Left renal cortex interstitium (tissue), 4 donors: ENCODE measurements around the gene ARRDC5. TPM values are rescaled to one million over a fixed set of nuclear protein-coding genes. Genes with fewer than 3 reads are reported as not detected.
"Not testable (repeated sequence)": the region's sequence is repeated elsewhere in the genome, so short reads cannot be mapped to it uniquely, and the experiment has no call there.

Experiments used
- DNase-seq, 4 donors: peaks; one replicate each; pipeline ENCODE4 v3.0.0-alpha.2; 2013; ENCODE audit warnings: low read depth in 4 of 4, low spot score in 2 of 4, missing footprints in 1 of 4
- polyA plus RNA-seq, 4 donors: library from polyadenylated mRNA; unstranded; fragments of 120-200 nt; gene quantifications; one replicate each; pipeline ENCODE4 v1.2.1, GENCODE V29; 2013; ENCODE audit not compliant: insufficient read length in 4 of 4

The ARRDC5 gene
- under 1 TPM in 1 of 4 donors, not detected in 3; 0.06 TPM for polyA plus RNA-seq

DNA sequence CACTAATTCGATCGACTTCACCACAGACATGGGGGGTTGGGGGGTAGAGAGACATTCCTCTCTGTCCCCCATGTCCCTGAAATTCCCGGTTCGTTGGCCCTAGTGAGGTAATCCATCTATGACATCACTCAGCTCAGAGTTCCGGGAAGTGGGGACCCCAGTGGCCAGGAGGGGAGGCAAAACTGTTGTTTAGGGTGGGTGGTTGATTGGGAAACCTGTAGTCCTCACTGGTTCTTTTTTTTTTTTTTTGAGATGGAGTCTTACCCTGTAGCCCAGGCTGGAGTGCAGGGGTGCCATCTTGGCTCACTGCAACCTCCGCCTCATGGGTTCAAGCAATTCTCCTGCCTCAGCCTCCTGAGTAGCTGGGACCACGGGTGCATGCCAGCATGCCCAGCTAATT is at the start of gene ARRDC5:
ARRDC5 (minus strand) TSS at position 101 of the 400 bp plus-strand sequence; CDS start at position 30, 71 bp downstream.
- DNase-seq = no peak

DNA sequence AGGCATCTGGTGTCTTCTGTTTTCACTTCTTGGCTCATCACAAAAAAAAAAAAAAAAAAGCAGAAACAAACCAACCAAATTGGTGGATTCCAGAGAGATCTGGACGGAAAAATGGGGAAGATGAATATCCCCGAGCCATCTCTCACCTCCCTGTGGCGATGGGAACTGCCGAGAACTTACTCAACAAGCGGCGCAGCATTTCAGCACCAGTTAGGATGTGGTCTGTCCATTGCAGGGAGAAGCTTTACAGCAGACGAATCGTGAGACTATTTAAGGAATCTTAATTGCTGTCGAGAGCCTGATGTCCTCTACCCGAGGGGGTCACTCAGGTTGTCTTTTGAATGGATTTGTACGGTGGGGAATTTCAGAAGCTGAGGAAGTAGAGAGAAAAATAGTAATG is 49.0 kb upstream of the ARRDC5 start:
- no peak for DNase-seq

DNA sequence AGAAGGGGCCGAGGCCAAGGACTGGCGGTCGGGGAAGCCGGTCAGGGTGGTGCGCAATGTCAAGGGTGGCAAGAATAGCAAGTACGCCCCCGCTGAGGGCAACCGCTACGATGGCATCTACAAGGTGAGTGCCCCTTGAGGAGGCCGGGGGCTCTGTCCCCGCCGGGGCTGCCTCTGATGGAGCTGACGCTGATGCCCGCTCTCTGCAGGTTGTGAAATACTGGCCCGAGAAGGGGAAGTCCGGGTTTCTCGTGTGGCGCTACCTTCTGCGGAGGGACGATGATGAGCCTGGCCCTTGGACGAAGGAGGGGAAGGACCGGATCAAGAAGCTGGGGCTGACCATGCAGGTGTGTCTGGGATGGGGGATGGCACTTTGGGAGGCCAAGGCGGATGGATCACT is 48.0 kb upstream of the ARRDC5 start:
- not testable (repeated sequence) for DNase-seq

GRCh38 chr19:4941638-4942169 is 39.0 kb upstream of the ARRDC5 start:
- DNase-seq = not testable (repeated sequence)

GRCh38 chr19:4939466-4939865 is 36.8 kb upstream of the ARRDC5 start:
- no peak for DNase-seq

- not testable (repeated sequence) for DNase-seq
Measured at GRCh38 chr19:4938461-4938860, 35.8 kb upstream of the ARRDC5 start.

DNA sequence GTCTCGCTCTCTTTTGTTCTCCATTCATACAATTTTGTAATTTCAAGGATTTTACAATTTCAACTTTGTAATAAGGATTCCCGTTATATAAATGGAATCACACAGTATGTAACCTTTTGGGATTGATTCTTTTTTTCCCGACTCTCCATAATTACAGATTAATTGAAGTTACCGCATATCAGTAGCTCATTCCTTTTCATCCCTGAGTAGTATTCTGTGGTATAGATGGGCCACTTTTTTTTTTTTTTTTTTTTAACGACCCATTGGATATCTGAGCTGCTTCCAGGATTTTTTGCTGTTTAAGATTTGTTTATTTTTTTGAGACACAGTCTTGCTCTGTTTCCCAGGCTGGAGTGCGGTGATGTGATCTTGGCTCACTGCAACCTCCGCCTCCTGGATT is 34.4 kb upstream of the ARRDC5 start:
- DNase-seq = no peak

GRCh38 chr19:4935444-4935843 is 32.7 kb upstream of the ARRDC5 start:
- DNase-seq = no peak

GRCh38 chr19:4933528-4933927 is 30.8 kb upstream of the ARRDC5 start:
- no peak for DNase-seq

DNA sequence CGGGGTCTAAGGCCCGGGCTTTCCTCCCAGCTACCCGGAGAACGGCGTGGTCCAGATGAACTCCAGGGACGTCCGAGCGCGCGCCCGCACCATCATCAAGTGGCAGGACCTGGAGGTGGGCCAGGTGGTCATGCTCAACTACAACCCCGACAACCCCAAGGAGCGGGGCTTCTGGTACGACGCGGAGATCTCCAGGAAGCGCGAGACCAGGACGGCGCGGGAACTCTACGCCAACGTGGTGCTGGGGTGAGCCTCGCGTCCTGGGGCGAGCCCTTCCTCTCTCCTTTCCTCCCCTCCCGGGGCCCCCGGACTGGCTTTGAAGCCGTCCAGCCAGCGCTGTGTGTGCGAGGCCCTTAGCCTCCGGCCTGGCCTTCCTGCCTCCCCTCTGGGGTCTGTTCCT is 30.0 kb upstream of the ARRDC5 start:
- DNase-seq = no peak

- DNase-seq = no peak
Measured at GRCh38 chr19:4930664-4931063, 28.0 kb upstream of the ARRDC5 start.

- DNase-seq = no peak
Measured at GRCh38 chr19:4929186-4929585, 26.5 kb upstream of the ARRDC5 start.

GRCh38 chr19:4923276-4923747 is 20.6 kb upstream of the ARRDC5 start:
- no peak for DNase-seq

DNA sequence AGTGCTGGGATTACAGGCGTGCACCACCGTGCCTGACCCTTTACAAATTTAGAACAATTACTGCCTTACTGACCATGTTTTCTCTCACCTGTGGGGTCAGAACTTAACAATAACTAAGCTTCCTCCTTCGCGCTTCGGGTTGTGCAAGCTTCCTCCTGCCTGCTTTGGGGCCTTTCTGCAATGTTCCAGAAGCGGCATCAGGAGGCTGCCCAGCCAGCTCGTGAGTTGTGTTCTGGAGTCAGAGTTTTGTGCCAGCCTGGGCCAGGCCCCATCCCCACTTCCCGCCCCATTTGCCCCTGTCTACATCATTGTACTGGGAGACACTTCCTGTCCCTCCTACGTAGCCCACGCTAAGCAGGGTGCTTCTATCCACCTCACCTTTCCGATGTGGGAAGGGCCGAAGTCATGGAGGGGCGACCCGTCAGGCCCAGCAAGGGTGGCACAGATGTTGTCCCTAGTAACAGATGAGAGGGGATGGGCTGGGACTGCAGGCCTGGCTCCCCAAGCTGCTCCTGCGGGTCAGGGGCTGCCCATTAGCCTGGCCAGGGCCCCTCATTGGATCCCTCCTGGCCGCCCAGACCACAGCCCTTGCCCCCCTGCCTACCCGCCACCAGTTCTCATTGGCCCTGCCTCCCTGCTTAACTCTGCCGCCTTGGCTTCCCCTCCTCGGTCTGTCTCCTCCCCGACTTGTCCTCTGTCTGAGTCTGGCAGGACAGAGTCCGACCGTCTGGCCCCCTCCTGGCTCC is 20.0 kb upstream of the ARRDC5 start:
- no peak for DNase-seq

DNA sequence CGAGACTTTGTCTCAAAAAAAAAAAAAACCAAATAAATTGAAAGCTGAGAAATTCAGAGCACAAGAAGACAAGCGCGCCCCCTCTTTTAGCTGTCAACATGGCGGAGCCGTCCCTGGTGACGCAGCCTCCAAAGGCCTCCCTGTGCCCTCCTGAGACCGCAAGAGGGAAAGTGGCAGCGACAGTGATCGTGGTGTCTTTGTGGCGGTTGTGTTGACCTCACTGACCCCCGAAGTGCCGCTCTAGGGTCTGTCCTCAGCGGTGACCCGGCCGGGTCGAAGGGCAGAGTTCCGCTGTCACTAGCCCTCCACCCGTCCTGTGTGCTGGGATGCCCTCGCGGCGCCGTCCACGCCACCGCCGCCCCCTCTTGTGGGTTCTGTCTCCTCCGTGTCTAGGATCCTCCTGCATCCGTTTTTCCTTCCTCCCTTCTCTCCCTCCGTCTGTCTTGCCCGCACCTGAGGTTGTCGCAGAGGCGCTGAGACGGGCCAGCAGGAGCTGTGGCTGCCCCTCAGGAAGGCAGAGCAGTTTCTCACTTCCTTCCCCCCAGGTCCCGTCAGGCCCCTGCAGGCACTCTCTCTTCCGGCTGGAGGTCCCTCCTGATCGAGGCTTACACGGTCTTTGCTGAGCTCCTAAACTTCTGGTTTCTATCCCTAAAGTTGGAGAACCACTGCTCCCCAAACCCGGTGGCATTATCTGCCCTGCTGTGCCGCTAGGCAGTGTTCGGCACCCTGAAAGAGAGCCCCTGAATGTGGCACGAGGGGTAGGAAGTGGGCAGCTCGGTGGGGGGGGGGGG is 13.8 kb upstream of the ARRDC5 start:
- no peak for DNase-seq

DNA sequence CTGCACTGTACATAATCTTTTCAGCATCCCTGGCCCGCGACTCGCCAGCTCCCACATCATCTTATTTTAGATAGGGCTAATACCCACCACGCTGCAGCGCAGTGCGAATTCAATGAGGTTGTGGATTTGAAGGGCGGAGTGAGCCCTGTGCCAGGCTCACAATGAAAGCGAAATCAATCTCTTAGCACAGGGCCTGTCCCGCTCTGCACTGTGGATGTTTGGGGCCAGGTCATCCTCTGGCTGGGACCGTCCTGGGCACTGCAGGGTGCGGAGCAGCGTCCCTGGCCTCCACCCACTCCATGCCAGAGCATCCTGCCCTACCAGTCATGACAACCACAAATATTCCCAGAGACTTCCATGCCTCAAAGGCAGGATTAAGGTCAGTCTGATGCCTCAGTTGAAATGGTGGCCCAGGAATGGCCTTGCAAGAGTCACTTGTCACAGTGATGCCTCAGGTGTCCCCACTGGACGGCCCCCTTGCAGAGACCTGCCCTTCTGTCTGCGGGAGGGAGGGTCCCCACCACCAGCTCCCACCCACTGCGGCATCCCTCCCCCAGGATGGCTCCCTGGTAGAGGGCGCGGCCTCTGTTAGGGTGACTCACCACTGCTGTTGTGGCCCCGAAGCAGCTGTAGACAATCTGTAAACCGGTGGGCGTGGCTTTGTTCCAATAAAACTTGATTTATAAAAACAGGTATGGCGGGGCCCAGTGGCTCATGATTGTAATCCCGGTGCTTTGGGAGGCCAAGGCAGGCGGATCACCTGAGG is 12.2 kb upstream of the ARRDC5 start:
- DNase-seq = no peak

- DNase-seq = no peak
Measured at GRCh38 chr19:4913996-4914735, 11.5 kb upstream of the ARRDC5 start.

DNA sequence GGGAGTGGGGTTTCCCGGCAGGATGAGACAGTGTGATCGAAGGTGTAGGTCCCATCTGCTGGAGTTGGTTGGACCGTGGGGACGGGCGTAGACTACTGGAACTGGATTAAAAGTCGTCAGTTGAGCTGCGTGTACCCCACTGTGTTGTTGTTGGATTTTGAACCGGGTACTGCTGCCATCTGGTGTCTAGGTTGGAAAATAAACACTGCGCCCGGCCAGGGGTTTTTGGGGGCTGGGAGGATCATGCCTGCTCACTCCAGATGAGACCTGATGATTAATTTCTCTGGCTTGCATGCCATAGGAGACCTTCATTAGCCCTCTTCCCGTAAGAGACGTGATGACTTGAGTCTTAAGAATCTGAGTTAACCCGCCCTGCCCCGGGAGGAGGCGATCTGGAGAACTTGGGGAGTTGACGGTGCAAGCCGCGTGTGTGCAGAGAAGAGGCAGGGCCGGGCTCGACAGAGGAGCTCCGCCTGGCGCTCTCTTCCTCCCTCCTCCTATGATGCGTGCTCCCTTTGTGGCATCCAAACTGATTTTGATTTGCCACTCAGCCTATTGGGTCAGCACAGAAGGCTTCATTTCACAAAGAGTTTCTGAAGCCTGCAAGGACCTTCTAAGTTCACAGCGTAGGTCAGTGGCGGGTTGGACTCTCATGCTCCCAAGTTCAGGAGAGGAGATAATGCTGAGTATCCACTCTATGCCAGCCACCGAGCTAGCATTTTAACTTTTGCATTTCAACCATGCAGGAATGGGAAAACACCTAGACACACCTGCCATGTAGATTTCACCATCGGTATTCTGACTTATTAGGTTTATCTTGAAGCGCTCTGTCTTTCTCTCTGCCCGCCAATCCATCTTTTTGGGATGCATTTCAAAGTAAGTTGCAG is 9.3 kb upstream of the ARRDC5 start:
- DNase-seq = peak in 1 of 4 donors; percentile 42

DNA sequence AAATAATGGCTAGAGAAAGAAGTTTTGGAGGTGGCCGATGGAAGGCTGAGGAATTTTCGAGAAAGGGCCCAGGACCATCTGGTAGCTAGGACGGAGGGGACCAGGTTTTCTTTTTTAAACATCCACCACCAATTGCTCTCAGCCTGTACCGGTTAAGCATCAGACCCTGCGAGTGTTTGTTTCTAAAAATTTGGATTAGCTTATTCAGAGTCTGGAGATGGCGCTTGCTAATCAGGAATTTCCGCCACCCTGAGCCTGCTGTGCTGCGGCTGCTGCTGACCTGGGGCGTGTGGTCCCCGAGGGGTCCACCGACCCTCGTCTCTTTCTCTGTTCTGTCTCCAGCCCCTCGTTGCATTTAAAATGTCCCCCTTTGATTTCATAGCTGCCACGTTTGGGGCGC is 8.6 kb upstream of the ARRDC5 start:
- no peak for DNase-seq
